Esophagus muscularis mucosa (tissue), 4 donors: ENCODE results near the gene GFM2.

Source experiments
- EP300 ChIP-seq: sonication (generic); formaldehyde crosslinking; IDR thresholded peaks from one replicate; pipeline ENCODE4 v1.6.1; 2017; ENCODE audit warnings: antibody characterized with exemption
- POLR2A ChIP-seq: fragments of 450-650 bp; IDR thresholded peaks from one replicate; pipeline ENCODE4 v1.6.1; 2017; ENCODE audit warnings: antibody characterized with exemption, moderate library complexity, mild to moderate bottlenecking, low read depth
- POLR2AphosphoS5 ChIP-seq, 2 donors: sonication (generic); formaldehyde crosslinking; IDR thresholded peaks; one replicate each; pipeline ENCODE4 v1.6.1; 2017; ENCODE audit warnings: antibody characterized with exemption in 2 of 2
- TF ChIP-seq, protein P1 (sequence below), 3 experiments: fragments of 200-600 bp in 2 of 3; fragments of 450-650 bp in 1 of 3; sonication (generic) in 2 of 3; IDR thresholded peaks; one replicate each; pipeline ENCODE4 v1.5.1; 2017 to 2019; ENCODE audit warnings: antibody characterized with exemption in 3 of 3, mild to moderate bottlenecking in 2 of 3, moderate library complexity in 1 of 3

DNA sequence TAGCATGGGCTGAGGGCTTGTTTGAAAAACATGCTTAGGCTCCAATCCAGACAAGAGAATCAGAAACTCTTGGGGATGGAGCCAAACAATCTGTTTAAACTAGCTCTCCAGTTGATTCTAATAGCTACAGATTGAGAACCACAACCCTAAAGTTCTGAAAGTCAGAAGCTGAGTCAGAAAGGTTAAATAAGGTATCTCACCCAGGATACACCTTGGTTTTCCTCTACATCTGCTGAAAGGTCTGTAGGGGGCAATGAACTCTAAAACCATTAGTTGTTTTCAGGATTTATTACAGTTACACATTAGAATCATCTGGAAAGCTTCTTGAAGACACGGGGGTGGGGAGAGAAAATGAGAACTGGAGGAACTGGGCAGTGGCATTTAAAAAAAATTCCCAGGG, 5.7 kb downstream of the GFM2 start:
- TF ChIP-seq, protein P1, sequence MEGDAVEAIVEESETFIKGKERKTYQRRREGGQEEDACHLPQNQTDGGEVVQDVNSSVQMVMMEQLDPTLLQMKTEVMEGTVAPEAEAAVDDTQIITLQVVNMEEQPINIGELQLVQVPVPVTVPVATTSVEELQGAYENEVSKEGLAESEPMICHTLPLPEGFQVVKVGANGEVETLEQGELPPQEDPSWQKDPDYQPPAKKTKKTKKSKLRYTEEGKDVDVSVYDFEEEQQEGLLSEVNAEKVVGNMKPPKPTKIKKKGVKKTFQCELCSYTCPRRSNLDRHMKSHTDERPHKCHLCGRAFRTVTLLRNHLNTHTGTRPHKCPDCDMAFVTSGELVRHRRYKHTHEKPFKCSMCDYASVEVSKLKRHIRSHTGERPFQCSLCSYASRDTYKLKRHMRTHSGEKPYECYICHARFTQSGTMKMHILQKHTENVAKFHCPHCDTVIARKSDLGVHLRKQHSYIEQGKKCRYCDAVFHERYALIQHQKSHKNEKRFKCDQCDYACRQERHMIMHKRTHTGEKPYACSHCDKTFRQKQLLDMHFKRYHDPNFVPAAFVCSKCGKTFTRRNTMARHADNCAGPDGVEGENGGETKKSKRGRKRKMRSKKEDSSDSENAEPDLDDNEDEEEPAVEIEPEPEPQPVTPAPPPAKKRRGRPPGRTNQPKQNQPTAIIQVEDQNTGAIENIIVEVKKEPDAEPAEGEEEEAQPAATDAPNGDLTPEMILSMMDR (IDR thresholded peaks at IDR 0.05) = no peak
- TF ChIP-seq EP300 (no peak), POLR2AphosphoS5 (IDR thresholded peaks at IDR 0.05) (no peak), POLR2A (no peak)
